HG03135 (cell line): Measurements from ENCODE around the gene NPAS1.
"Not testable (repeated sequence)": the region's sequence is repeated elsewhere in the genome, so short reads cannot be mapped to it uniquely, and the experiment has no call there.

Experiments
- ATAC-seq: cut with Tn5 transposase; IDR thresholded peaks from one replicate; pipeline ENCODE4 v1.9.1; 2021; ENCODE audit warnings: mild to moderate bottlenecking, moderate library complexity; ENCODE audit not compliant: unreplicated experiment

Gene NPAS1

DNA sequence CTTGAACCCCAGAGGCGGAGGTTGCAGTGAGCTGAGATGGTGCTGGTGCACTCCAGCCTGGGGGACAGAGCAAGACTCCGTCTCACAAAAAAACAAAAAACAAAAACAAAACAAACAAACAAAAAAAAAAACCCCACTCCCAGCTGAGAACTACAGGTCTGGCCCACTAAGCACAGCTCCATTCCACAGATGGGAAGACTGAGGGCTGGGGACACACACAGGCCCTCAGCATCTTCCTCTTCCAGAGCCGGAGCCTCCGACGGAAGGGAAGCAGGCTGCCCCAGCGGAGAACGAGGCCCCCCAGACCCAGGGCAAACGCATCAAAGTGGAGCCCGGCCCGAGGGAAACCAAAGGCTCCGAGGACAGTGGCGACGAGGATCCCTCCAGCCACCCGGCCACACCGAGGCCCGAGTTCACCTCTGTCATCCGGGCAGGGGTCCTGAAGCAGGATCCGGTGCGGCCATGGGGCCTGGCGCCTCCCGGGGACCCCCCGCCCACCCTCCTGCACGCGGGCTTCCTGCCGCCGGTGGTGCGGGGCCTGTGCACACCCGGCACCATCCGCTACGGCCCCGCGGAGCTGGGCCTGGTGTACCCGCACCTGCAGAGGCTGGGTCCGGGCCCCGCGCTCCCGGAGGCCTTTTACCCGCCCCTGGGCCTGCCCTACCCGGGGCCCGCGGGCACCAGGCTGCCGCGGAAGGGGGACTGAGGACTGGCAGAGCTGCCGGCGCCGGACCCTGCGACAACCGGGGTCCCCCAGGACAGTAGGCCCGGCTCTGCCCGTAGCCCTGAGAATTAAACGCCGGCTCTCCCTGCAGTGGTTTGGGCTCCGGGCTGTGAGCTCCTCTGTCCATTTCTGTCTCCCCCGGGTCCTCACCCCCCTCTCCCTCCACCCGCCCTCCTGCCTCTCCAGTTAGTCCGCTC is 25.6 kb downstream of the NPAS1 start:
- ATAC-seq: no peak

DNA sequence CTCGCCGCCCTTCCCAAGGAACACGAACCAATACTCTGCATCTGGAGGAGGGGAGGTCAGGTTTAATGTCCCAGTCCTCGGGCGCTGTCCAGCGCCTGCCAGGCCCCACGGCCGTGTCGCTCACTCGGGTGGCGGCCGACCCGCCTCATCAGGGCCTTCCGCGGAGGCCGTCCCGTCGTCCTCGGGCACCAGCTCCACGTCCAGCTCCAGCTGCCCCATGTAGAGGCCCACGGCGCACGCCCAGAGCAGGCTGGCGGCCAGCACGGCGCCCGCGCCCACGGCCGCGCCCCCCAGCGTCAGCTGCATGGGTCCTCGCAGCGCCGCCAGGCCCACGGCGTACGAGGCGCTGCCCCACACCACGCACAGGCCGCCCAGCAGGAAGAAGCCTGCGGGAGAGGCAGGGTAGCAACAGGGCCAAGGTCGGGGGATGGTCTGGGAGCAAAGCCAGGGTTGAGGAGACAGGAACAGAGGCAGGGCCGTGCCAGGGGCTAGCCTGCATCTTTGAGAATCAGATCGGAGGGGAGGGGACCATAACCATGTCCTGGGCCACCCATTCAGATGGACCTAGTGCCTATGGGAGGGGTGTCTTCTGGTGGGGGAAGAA is 26.3 kb downstream of the NPAS1 start:
- no peak for ATAC-seq

DNA sequence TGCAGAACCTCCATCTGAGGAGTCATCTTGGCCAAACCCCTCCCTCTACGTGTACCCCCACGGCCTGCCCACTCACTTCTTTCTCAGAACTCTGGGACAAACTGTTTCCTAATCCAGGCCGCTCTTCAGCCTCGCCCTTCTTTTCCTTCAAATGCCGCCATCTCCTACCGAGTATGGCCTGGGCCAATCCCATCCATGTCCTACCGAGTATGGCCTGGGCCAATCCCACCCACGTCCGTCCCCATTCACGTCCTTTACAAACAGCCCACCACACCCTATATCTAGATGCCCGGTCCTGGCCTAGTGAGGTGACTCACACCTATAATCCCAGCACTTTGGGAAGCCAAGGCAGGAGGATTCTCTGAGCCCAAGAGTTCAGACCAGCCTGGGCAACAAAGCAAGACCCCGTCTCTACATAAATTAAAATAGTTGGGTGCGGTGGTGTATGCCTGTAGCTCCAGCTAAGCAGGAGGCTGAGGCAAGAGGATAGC is 27.7 kb downstream of the NPAS1 start:
- ATAC-seq: no peak

DNA sequence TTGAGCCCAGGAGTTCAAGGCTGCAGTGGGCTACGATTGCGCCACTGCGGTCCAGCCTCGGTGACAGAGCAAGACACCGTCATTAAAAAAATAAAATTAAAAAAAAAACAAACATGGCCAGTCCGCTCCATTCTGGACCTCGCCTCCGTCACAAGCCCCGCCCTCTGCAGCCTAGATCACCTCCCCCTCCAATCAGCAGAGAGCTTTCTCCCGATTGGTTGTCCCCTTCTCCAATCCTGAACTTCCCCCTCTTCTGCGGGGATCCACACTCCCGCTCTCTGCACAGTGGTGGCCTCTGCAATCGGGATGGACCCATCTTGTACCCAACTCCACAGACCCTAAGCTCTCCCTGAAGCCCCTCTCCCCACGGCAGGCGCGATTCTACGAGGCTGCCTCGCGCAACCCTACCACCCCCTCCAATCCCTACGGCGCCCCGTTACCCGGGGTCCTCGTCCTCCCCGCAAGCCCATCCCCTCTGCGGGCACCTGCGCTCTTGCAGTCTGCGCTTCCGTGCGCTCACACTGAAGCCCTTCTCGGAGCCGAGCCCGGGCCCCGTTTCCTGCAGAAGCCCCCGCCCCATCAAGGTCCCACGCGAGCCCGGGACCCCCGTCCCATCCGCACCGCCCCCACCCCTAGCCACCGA is 28.2 kb downstream of the NPAS1 start:
- ATAC-seq: peak; percentile 28

DNA sequence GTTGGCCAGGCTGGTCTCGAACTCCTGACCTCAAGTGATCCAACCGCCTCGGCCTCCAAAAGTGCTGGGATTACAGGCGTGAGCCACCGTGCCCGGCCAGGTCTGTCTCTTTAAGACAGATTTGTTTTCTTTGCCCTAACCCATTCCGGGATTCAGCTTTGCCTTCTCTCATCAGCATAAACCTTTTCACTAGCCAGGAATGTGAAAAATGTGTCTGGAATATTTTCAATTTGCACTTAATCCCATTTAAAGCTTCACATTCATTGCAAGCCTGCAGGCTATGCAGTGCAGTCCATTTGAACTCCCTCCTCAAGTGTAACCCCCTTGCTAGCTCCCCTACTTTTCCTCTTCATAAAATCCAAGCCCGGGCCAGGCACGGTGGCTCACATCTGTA is 29.7 kb downstream of the NPAS1 start:
- ATAC-seq: no peak

DNA sequence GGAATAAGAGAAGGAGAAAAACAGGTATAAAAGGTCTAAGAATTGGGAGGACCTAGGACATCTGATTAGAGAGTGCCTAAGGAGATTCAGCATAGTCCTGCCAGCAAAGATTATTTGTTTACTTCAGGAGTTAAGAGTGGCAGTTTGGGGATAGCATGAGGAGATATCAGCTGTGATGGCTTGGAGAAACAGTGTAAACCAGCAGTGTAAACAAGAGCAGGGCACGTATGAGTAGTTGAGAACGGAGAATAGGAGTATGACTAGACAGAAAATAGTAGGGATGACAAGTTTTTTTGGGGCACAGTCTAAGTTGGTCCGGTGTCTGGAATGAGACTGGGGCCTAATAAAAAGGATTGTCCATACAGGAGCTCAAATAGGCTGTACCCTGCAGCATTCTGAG is 30.9 kb downstream of the NPAS1 start:
- not testable (repeated sequence) for ATAC-seq

DNA sequence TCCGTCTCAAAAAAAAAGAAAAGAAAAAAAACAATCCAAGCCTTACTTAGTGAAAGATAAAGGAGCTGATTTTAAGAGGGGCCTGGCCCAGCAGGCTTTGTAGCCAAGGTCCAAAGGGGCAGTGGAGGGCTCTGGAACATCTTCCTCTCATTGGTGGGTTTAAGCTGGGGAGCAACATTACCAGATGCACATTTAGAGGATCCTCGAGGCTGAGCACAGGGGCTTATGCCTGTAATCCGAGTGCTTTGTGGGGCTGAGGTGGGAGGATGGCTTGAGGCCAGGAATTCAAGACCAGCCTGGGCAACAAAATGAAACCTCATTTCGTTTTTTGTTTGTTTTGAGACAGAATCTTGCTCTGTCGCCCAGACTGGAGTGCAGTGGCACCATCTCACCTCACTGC is 36.8 kb downstream of the NPAS1 start:
- no peak for ATAC-seq

DNA sequence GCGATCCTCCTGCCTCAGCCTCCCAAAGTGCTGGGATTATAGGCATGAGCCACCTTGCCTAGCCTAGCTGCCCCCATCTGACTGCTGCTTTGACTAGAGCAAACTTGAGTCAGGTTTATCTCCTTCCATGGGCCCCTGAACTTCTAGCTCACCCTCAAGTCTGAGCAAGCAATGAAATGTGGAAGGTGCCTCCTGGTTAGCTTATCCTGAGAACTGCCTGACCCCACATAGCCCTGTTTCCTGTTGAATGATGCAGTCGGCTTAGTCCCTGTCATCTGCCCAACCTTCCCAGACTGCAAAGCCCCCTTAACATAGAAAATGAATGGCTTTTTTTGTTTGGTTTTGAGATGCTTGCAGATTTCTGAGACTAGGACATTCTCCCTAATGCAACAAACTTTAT is 37.7 kb downstream of the NPAS1 start:
- no peak for ATAC-seq

DNA sequence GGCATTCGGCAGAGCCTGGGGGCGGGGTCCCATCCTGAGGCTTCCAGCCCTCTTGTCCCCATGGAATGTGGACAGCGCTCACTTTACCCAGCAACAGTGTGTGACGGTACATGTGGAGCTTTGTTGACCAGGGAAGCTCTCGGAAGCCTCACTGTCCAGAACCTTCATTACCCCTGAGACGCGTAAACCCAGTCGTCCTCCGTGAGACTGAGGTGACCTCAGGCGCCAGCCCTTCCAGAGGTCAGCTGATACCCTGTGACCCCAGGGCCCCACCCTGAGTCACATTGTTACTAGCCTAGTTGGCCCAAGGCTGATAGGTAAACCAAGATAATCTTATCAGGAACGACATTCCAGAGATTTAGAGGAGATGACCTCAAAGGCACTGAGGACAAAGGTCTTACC is 39.0 kb downstream of the NPAS1 start:
- no peak for ATAC-seq

DNA sequence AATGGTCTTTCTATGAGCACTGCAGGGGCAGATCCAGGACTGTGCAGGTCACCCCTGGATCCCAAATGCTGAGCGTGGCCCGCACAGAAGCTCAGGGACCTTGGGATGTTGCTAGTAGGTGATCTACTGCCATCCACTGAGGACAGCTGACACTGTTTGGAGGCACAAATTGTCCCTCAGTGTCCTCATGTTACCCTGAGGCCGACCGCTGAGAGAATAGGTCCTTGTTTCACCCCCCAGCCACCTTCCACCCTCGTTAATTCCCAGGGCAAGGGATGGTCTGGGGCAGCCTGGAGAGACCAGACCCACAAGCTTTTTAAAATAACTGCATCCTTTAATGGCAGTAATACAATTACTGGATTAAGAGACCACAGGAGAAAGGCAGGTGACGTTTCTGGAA is 44.2 kb downstream of the NPAS1 start:
- ATAC-seq: no peak

DNA sequence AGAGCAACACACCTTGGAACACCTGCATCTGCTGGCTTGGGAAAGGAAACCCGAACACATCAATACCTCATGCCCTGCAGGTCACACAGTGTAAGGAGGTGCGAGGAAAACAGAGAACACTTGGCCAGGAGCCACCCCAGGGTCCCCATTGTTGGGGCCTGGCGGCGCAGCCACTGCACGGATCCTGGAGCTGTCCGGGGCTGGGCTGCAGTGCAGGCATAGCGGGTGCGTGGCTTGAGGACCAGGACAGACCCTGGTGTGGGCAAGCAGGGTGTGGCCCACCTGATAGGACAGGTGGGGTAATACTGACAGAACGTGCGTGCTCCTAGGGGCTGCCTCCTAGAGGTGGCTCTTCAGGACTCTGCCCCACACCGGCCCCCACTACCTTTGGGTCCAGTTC is 45.6 kb downstream of the NPAS1 start:
- no peak for ATAC-seq

DNA sequence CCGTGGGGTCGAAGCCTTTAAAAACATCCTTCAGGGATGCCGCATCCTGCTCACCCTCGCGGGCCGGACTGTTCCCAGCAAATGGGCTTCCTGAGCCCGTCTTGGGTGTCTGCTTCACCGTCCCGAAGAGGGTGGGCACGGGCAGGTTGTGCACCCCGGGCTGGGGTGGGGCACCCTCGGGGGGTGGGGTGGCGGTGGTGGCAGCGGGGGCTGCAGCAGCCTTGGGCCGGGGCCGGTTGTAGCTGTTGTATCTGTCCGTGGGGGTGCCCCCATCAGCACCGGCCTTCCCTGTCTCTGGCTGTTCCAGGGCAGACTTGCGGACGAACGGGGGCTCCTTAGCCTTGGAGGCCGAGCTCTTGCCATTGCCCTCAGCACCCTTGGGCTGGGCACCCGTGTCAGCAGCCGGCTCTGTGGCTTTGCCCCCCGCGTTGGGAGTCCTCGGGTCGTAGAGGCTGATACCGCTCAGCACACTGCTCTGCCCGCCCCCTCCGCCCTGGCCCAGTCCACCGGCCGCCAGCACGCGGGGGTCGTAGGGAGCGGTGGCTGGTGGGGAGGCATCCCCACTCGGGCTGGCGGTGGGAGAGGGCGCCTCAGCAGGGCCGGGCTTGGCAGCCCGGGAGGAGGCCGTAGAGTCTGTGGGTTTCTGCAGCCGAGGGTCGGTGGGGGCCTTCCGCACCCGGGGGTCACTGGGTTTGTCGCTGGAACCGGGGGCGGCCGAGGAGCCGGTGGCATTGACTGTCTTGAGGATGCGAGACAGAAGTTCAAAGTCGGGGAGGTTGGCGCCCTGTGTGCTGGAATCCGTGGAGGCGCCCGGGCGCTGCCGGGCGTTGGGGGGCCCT is 47.0 kb downstream of the NPAS1 start:
- no peak for ATAC-seq

DNA sequence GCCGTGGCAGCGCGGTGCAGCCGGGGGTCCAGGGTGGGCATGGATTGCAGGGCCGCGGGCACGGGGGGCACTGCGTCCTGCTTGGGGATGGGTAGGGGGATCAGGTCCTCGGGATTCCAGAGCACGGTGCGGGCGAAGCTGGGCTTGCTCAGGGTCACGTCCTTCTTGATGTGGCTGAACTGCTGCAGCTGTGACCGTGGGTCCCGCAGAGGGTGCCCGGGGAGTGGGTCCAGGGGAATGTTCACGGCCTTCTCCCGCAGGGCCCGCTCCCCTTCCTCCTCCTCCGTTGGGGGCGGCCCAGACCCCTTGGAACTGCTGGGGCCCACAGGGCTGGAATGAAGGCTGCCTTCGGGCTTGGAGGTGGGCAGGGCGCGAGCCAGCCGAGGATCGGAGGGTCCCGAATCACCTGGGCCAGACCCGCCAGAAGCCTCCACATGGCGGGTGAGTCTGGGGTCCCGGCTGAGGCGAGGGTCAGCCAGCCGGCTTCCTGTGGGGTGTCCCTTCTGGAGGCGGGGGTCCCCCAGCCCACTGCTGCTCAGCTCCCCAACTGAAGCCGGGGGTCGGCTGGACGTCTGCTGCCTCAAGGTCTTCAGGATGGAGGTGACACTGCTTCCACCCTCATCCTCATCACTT is 47.7 kb downstream of the NPAS1 start:
- no peak for ATAC-seq

DNA sequence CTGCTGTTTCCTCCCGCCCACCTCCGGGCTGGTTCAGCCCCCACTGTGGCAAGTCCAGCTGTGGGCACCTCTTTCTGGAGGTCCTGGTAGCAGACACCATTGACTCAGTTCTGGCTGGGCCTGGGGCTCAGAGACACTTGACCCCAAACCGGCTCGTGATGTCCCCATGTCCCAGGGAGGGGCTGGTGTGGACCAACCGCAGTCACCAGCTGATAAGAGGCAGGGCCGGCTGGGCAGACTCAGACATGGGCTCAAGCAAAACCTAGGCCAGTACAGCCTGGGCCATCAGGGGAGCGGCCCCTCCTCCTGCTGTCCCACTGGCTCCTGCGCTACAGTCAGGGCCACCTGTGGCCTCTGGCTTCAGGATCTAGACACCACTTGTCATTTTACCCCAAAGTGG is 48.6 kb downstream of the NPAS1 start:
- no peak for ATAC-seq

DNA sequence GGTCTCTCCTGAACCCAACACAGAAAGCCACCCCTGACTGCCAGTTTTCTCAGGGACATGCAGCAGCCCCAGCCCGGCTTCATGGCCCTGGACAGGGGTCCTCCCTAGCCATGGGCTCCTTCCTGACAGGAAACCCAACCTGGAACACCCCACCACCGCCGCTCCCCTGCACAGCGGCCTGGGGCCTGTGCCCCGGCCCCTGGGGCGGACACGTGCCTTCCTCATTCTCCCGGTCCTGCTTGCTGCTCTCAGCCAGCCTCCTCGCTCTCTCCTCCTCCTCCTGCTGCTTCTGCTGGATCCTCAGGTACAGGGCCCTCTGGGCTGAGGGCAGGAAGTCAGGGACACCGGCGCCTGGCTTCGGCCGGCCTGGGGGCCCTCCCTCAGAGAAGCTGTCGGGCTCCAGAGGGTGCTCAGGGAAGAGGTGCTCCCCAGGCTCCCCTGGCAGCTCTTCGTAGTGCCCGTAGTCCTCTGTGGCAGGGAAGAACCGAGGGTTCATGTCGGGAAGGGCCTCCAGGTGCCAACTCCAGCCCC is 49.3 kb downstream of the NPAS1 start:
- ATAC-seq: no peak

DNA sequence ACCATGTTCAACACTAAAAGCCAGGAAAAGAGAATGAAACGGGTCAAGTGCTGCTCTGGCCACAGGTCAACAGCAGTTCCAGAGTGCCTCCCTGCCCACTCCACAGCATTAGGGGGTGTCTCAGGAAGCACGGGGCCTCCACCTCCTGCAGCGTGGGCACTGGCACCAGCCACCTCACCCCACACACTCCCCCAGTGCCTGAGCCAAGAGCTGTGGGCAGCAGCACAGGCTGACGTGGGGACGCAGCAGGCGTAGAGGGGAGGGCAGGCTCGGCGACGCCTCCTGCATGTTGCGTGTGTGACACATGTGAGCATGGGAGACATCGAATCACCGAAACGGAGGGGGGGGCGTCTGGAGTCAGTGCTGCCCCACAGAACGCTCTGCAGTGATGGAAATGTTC is 50.2 kb downstream of the NPAS1 start:
- ATAC-seq: no peak

DNA sequence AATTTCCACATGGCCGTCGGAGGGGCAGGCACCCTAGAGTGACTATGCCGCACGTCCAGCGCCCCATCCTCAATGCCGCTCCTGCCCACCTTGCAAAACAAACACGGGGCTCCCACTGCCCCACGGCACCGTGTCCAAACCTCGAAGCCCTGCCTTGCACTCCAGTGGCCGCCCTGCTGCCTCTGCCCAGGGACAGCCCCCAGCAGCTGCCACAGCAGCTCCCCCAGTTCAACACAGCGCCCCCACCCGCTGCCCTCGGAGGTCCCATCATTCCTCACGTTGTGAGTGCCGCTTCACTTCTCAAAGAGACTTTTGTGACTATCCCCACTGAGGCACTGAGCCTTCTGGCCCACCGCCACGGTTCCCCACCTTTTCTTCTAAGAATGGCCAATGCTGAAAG is 51.1 kb downstream of the NPAS1 start:
- ATAC-seq: no peak

DNA sequence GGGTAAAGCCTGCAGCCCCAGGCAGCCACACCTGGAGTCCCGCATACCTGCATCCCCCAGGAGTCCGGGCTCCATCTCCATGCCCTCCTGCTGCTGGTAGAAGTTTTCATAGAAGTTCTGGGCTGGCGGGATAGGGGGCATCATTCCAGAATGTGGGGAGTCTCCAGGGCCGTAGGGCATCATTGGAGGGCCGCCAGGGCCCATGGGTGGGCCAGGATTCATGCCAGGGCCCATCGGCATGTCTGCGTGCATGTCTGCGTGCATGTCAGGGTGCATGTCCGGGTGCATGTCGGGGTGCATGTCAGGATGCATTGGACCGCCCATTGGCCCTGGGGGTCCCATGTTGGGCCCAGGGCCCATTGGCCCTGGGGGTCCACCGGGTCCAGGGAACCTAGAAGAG is 52.1 kb downstream of the NPAS1 start:
- no peak for ATAC-seq

DNA sequence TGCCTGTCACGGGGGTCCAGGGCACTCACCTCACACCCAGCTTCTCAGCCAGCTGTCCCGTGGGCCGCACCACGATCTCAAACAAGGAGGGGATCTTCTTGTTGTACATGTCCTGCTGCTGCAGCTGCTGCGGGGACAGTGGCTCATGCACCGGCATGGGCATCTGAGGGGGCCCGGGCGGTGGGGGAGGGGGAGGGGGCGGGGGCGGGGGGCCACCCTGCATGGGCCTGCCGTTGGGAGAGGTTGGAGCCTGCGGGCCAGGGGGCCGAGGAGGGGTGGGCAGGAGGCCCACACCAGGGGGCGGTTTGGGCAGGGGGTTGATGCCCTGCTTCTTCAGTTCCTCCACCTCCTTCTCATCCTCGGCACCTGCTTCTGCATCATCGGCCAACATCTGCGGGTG is 52.7 kb downstream of the NPAS1 start:
- no peak for ATAC-seq

DNA sequence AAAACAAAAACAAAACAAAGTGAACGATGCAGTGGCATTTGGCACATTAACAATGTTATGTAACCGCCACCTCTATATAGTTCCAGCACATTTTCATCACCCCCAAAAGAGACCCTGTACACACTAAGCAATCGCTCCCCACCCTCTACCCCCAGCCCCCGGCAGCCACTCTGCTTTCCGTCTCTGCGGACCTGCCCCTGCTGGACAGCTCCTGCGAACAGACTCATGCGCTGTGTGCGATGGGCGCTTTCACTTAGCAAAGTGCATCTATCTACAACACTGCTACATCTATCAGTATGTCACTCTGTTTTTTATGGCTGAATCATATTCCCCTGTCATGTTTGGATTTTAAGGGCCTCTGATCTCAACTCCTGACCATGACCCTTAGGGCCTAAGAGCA is 53.9 kb downstream of the NPAS1 start:
- no peak for ATAC-seq
